H1 (cell line): ENCODE measurements around the gene MED17. TPM values are rescaled to one million over a fixed set of nuclear protein-coding genes. Genes with fewer than 3 reads are reported as not detected.

Experiments used
- CTCF ChIA-PET: fragments of 300-600 bp; sonication (Branson Sonifier 250); formaldehyde crosslinking; loops from one replicate; lab custom pipeline; 2021; ENCODE audit not compliant: partially characterized antibody; lab: Charles Lee
- POLR2A ChIA-PET: fragments of 300-600 bp; sonication (Branson Sonifier 250); formaldehyde crosslinking; loops from one replicate; lab custom pipeline; 2021; ENCODE audit warnings: inconsistent platforms; ENCODE audit not compliant: partially characterized antibody; lab: Charles Lee
- DNase-seq, 2 experiments: peaks; one replicate each; pipeline versions ENCODE4 v3.0.0 to v3.0.0-alpha.2; 2010 to 2022; ENCODE audit warnings: low spot score in 2 of 2, low read depth in 1 of 2, mixed read lengths in 1 of 2
- FAIRE-seq: peaks from 2 replicates; lab custom pipeline; 2011; peaks lifted over from hg19 to GRCh38; lab: Jason Lieb, UNC
- H2AFZ ChIP-seq: 2 replicates; pipeline ENCODE4 v1.8.1; 2012; ENCODE audit warnings: low read length, inconsistent platforms
- H2AK5ac ChIP-seq: 2 replicates; pipeline ENCODE4 v1.6.1; 2013; ENCODE audit warnings: low read depth, low read length
- H2BK120ac ChIP-seq: replicated peaks from 2 replicates; pipeline ENCODE3; 2013; ENCODE audit warnings: low read depth, low read length, inconsistent platforms
- H2BK12ac ChIP-seq: 2 replicates; pipeline ENCODE4 v1.6.1; 2013; ENCODE audit warnings: low read depth, low read length
- H2BK15ac ChIP-seq: 2 replicates; pipeline ENCODE4 v1.6.1; 2013; ENCODE audit warnings: low read length
- H2BK20ac ChIP-seq: 2 replicates; pipeline ENCODE4 v1.6.1; 2013; ENCODE audit warnings: low read length
- H2BK5ac ChIP-seq: 2 replicates; pipeline ENCODE4 v1.6.1; 2013; ENCODE audit warnings: low read depth, low read length
- H3K14ac ChIP-seq: 2 replicates; pipeline ENCODE4 v1.6.1; 2013; ENCODE audit warnings: inconsistent platforms; ENCODE audit not compliant: insufficient read length
- H3K18ac ChIP-seq: 2 replicates; pipeline ENCODE4 v1.6.1; 2013; ENCODE audit warnings: low read length; ENCODE audit errors: extremely low read depth
- H3K23ac ChIP-seq: 2 replicates; pipeline ENCODE4 v1.6.1; 2013; ENCODE audit warnings: inconsistent platforms; ENCODE audit not compliant: insufficient read length
- H3K23me2 ChIP-seq: 2 replicates; pipeline ENCODE4 v1.6.1; 2013; ENCODE audit warnings: low read depth, low read length
- H3K27ac ChIP-seq: 2 replicates; pipeline ENCODE4 v1.6.1; 2011; ENCODE audit warnings: low read depth, low read length, inconsistent platforms
- H3K27me3 ChIP-seq, 4 experiments: replicated peaks in 1 of 4; 1 replicate in 1 of 4; 2 replicates in 3 of 4; pipeline versions ENCODE4 v1.6.1 to v1.8.1; 2011 to 2013; ENCODE audit warnings: low read length in 3 of 4, mild to moderate bottlenecking in 3 of 4, inconsistent platforms in 2 of 4, mixed read lengths in 2 of 4, moderate library complexity in 1 of 4; ENCODE audit not compliant: control insufficient read depth in 3 of 4, insufficient read depth in 3 of 4; ENCODE audit errors: extremely low read depth in 1 of 4
- H3K36me3 ChIP-seq, 4 experiments: 2 replicates each; pipeline versions ENCODE4 v1.6.1 to v1.8.1; 2011 to 2013; ENCODE audit warnings: mild to moderate bottlenecking in 4 of 4, low read length in 3 of 4, moderate library complexity in 2 of 4, control low read depth in 1 of 4, inconsistent platforms in 1 of 4; ENCODE audit not compliant: insufficient read depth in 4 of 4, control insufficient read depth in 2 of 4
- H3K4ac ChIP-seq: replicated peaks from 2 replicates; pipeline ENCODE3; 2013; ENCODE audit warnings: low read length, low read depth, mixed read lengths, inconsistent platforms; ENCODE audit not compliant: insufficient read length
- H3K4me1 ChIP-seq, 4 experiments: replicated peaks in 1 of 4; 1 replicate in 1 of 4; 2 replicates in 3 of 4; pipeline versions ENCODE4 v1.6.1 to v1.8.1; 2011 to 2013; ENCODE audit warnings: low read length in 3 of 4, inconsistent platforms in 2 of 4, mixed read lengths in 1 of 4; ENCODE audit not compliant: insufficient read depth in 4 of 4, control insufficient read depth in 3 of 4
- H3K4me2 ChIP-seq, 2 experiments: 2 replicates each; pipeline versions ENCODE4 v1.6.1 to v1.8.1; 2011 to 2013; ENCODE audit warnings: low read depth in 2 of 2, low read length in 2 of 2, control low read depth in 1 of 2, inconsistent platforms in 1 of 2, mild to moderate bottlenecking in 1 of 2; ENCODE audit not compliant: insufficient read depth in 1 of 2
- H3K4me3 ChIP-seq, 4 experiments: fragments of 200-600, 300-600 bp in 1 of 4; sonication (generic), shearing (Covaris generic), sonication (Bioruptor Twin) in 1 of 4; 2 replicates each; pipeline versions ENCODE4 v1.5.1 to v1.8.1; 2011 to 2016; ENCODE audit warnings: low read length in 4 of 4, low read depth in 3 of 4, control low read depth in 2 of 4, inconsistent platforms in 2 of 4, mild to moderate bottlenecking in 2 of 4, mixed read lengths in 1 of 4, moderate library complexity in 1 of 4; ENCODE audit not compliant: insufficient read depth in 2 of 4; ENCODE audit errors: extremely low read depth in 1 of 4
- H3K56ac ChIP-seq: replicated peaks from 2 replicates; pipeline ENCODE3; 2013; ENCODE audit warnings: low read depth, mild to moderate bottlenecking, mixed read lengths, low read length, inconsistent platforms; ENCODE audit not compliant: insufficient read length
- H3K79me1 ChIP-seq: 2 replicates; pipeline ENCODE4 v1.6.1; 2013; ENCODE audit warnings: low read depth, low read length, control low read depth
- H3K79me2 ChIP-seq, 2 experiments: 2 replicates each; pipeline versions ENCODE4 v1.6.1 to v1.8.1; 2012 to 2013; ENCODE audit warnings: low read length in 2 of 2, mild to moderate bottlenecking in 2 of 2, inconsistent platforms in 1 of 2; ENCODE audit not compliant: insufficient read depth in 2 of 2, control insufficient read depth in 1 of 2
- H3K9ac ChIP-seq, 4 experiments: replicated peaks in 1 of 4; 1 replicate in 1 of 4; 2 replicates in 3 of 4; pipeline versions ENCODE4 v1.6.1 to v1.8.1; 2011 to 2013; ENCODE audit warnings: low read depth in 3 of 4, low read length in 3 of 4, control low read depth in 2 of 4, mild to moderate bottlenecking in 2 of 4, moderate library complexity in 2 of 4, inconsistent platforms in 1 of 4; ENCODE audit errors: extremely low read depth in 1 of 4
- H3K9me3 ChIP-seq, 2 experiments: 2 replicates each; pipeline versions ENCODE4 v1.6.1 to v1.8.1; 2012 to 2013; ENCODE audit warnings: mild to moderate bottlenecking in 2 of 2, moderate library complexity in 2 of 2, control low read depth in 1 of 2, inconsistent platforms in 1 of 2, low read depth in 1 of 2, low read length in 1 of 2, mixed read lengths in 1 of 2; ENCODE audit not compliant: insufficient read depth in 2 of 2
- H4K20me1 ChIP-seq, 2 experiments: replicated peaks in 1 of 2; 2 replicates each; pipeline versions ENCODE3 to v1.8.1; 2011 to 2013; ENCODE audit warnings: inconsistent platforms in 2 of 2, low read length in 2 of 2, mild to moderate bottlenecking in 1 of 2; ENCODE audit not compliant: insufficient read depth in 2 of 2, control insufficient read depth in 1 of 2
- H4K5ac ChIP-seq: 2 replicates; pipeline ENCODE4 v1.6.1; 2013; ENCODE audit warnings: low read length, low read depth, mixed read lengths, inconsistent platforms; ENCODE audit not compliant: insufficient read length
- H4K8ac ChIP-seq: 2 replicates; pipeline ENCODE4 v1.8.0; 2013; ENCODE audit warnings: mild to moderate bottlenecking, moderate library complexity, low read length, inconsistent platforms; ENCODE audit not compliant: insufficient read depth; ENCODE audit errors: extremely low read depth
- H4K91ac ChIP-seq: replicated peaks from 2 replicates; pipeline ENCODE3; 2013; ENCODE audit warnings: low read length, mixed read lengths, inconsistent platforms; ENCODE audit not compliant: insufficient read length
- BRCA1 ChIP-seq: IDR thresholded peaks from 2 replicates; pipeline ENCODE4 v1.6.1; 2012; ENCODE audit warnings: low read depth, low read length, improper control_type of control experiment
- CTBP2 ChIP-seq: IDR thresholded peaks from 2 replicates; pipeline ENCODE4 v1.7.0; 2011; ENCODE audit warnings: borderline replicate concordance, mild to moderate bottlenecking, moderate library complexity, mixed read lengths, low read length; ENCODE audit not compliant: insufficient read depth, insufficient read length
- EZH2 ChIP-seq: fragments of 200-600 bp; sonication (generic); IDR thresholded peaks from 2 replicates; pipeline ENCODE4 v1.7.1; 2012; ENCODE audit warnings: low read depth, mild to moderate bottlenecking, moderate library complexity, low read length, inconsistent platforms; ENCODE audit not compliant: severe bottlenecking
- GABPA ChIP-seq: IDR thresholded peaks from 2 replicates; pipeline ENCODE4 v1.6.1; 2011; ENCODE audit warnings: mild to moderate bottlenecking, low read length, moderate library complexity, borderline replicate concordance; ENCODE audit not compliant: insufficient read depth
- MAFK ChIP-seq: IDR thresholded peaks from 2 replicates; pipeline ENCODE4 v1.6.1; 2012; ENCODE audit warnings: low read depth, mild to moderate bottlenecking, improper control_type of control experiment, low read length
- RBBP5 ChIP-seq: IDR thresholded peaks from 2 replicates; pipeline ENCODE4 v1.7.1; 2012; ENCODE audit warnings: low read depth, mild to moderate bottlenecking, inconsistent platforms, low read length, moderate library complexity, borderline replicate concordance
- SIN3A ChIP-seq, 2 experiments: IDR thresholded peaks in 1 of 2; conservative IDR thresholded peaks in 1 of 2; 2 replicates each; pipeline ENCODE4 v1.6.1; 2011 to 2012; ENCODE audit warnings: low read length in 2 of 2, improper control_type of control experiment in 1 of 2, low read depth in 1 of 2, mild to moderate bottlenecking in 1 of 2
- SUZ12 ChIP-seq: fragments of 200-600 bp; sonication (generic); IDR thresholded peaks from 2 replicates; pipeline ENCODE4 v1.6.1; 2012; ENCODE audit warnings: mild to moderate bottlenecking, inconsistent platforms, low read length, moderate library complexity, mixed read lengths
- WGBS, 2 experiments: shearing (Covaris generic) in 1 of 2; methylation state at CpG; one replicate each; pipeline versions ENCODE4 v1.1.6 to v1.1.7; 2013 to 2015; ENCODE audit warnings: low lambda C conversion rate in 2 of 2, mixed read lengths in 2 of 2, inconsistent platforms in 1 of 2, low coverage in 1 of 2, missing lambda C conversion rate in 1 of 2; ENCODE audit not compliant: insufficient replicate concordance in 2 of 2, insufficient coverage in 1 of 2, insufficient read length in 1 of 2; ENCODE audit errors: extremely low coverage in 1 of 2, missing lambda C conversion rate in 1 of 2; 5-methylcytosine and 5-hydroxymethylcytosine counted together
- polyA plus RNA-seq, 7 experiments: library from polyadenylated mRNA; depleted of rRNA in 3 of 7; stranded (reverse) in 5 of 7; unstranded in 2 of 7; fragments of >200 nt in 5 of 7; fragments of 200-250 nt in 2 of 7; gene quantifications; 1 replicate in 5 of 7; 2 replicates in 1 of 7; 4 replicates in 1 of 7; pipeline versions ENCODE4 v1.2.1 to v1.2.3, GENCODE V29; 2011 to 2013; ENCODE audit warnings: missing spikeins in 2 of 7, mixed read lengths in 2 of 7
- total RNA-seq: library from RNA; stranded (reverse); fragmentation: NEBNext Ultra II Directional; extraction: Animal tissue kit (Norgen Biotek cat#: 25700); gene quantifications from 2 replicates; pipeline ENCODE4 v1.2.1, GENCODE V29; 2021

Gene MED17
- total and polyA plus RNA-seq, 2 of the 8 experiments (the other 6 are each of a cell fraction or from before 2014, with no cell fraction given) = 8.8 to 33.7 TPM

DNA sequence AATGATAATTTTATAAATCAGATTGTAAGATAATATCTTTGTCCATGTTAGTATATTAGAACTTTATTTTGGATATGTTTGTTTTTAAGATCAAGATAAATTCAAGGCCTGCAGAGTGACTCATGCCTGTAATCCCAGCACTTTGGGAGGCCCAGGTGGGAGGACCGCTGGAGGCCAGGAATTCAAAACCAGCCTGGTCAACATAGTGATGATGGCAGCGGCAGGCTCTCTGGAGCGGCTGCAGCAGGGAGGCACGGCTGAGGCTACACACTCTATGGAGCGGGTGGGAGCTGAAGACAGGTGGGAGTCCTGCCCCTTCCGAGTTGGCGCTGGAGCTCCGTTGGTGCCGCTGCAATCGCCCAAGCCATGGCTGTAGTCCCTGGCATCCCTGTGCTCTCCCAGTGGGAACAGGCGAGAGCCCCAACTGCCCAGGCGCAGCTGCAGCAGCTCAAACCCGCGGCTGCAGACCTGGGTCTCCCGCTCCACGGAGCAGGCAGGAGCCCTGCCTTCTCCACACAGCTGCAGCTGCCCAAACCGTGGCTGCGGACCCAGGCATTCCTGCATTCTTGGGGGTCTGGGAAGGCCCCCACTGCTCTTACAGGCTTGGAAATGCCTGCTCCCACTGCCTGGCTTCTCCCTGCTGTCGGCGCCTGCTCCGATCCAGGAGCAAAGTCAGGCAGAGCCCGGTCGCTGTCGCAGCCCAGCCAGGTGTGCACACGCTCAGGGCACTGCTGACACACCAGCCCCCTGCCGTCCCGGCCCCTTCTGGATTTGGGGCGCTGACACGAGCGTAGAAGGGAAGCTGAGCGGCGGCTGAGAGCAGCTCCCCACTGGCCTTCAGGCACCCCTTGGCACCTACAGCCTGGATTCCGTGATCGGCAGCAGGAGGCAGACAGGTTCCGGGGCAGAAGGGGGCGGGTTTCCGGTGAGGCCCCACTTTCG lies 25.9 kb upstream of the MED17 start:
- Histone ChIP-seq H3K79me2 (no peaks in the 10 kb centered on the region), H2BK5ac (no peak overlapping the region), H4K91ac (no peak overlapping the region), H2AK5ac (no peak overlapping the region), H2AFZ (no peak overlapping the region), H4K5ac (no peak overlapping the region), H2BK12ac (no peak overlapping the region), H3K18ac (no peak overlapping the region), H3K27ac (no peak overlapping the region), H2BK15ac (no peak overlapping the region), H3K14ac (no peak overlapping the region), H3K79me1 (no peaks in the 10 kb centered on the region), H3K4me3 (no peak overlapping the region), H4K20me1 (peaks cover 0 to 2% of the 10 kb centered on the region in 2 experiments), H3K9ac (no peak overlapping the region), H3K4ac (no peak overlapping the region), H3K4me2 (no peak overlapping the region), H3K23me2 (no peaks in the 10 kb centered on the region), H3K27me3 (no peaks in the 10 kb centered on the region), H4K8ac (no peak overlapping the region), H3K9me3 (no peaks in the 10 kb centered on the region; a peak in 1 of 4 replicates), H3K4me1 (no peaks in the 10 kb centered on the region), H2BK20ac (no peak overlapping the region), H3K56ac (no peak overlapping the region), H3K36me3 (peaks cover 4 to 66% (median 28%) of the 10 kb centered on the region in 4 experiments), H3K23ac (no peak overlapping the region), H2BK120ac (no peak overlapping the region)
- TF ChIP-seq BRCA1 (no peak), MAFK (no peak), GABPA (no peak), EZH2 (no peak), SUZ12 (no peak), SIN3A (conservative IDR thresholded peaks at IDR 0.05 in 1 of 2, IDR thresholded peaks at IDR 0.05 in 1 of 2; ENCODE audit: low read depth in 1 of 2, low read length in 2 of 2) (no peak), RBBP5 (no peak), CTBP2 (no peak)
- FAIRE-seq = no peak
- 96% methylated on average over 37 of the region's 38 CpGs; no CpG with 5 or more reads in 1 of the 2 experiments for WGBS, 2 experiments
- POLR2A ChIA-PET = interaction anchor here (1.3 to 4.5 kb wide), 5 partner anchors 12 to 33 kb away, joined by 3 to 23 read pairs (median 5); partner anchors contain the start of genes C11orf54, MED17 and TAF1D
- CTCF ChIA-PET = interaction anchor here (1.1 kb wide), 1 partner anchor 14 kb away, joined by 3 read pairs; no protein-coding TSS in a partner anchor
- DNase-seq = no peak
